T-helper 1 cell (primary cell): Measurements from ENCODE around the gene VPS52.

Source experiments
- DNase-seq, 5 donors: peaks; one replicate each; pipeline ENCODE4 v3.0.0-alpha.2; 2012 to 2020
- total RNA-seq, 4 donors: gene quantifications; one replicate each; lab custom pipeline; 2026; lab: John Stamatoyannopoulos, UW

Gene VPS52
- total RNA-seq: 40.0 to 78.2 (median 73.3) reads per million in 4 donors

- DNase-seq: peak; percentile 83 to 98 (median 90)
These were observed at the start of gene VPS52, which contains the start of gene RPS18 for GRCh38 chr6:33271468-33272274. VPS52 (minus strand) TSS chr6:33271876; CDS start chr6:33271675, 201 bp downstream. RPS18 (plus strand) TSS chr6:33272075; CDS start chr6:33272120, 45 bp downstream.

DNA sequence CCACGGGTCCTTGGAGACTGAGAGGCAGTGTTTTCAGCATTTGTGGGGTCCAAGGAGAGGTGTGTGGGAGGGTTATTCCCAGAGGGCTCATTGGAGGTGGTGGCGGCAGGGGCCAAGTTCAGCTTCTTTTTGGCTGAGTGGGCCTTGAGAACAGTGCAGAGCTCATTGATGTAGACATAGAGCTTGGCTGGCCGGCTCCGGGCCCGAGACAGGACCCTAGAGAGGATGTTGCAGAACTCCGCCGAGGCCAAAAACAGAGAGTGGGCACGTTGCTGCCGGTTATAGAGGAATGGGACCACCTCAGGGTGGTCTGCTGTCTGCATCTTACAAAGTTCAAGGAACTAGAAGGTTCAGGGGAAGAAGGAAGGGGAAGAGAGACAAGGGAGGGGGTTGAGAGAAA is 49.6 kb upstream of the VPS52 start:
- no peak for DNase-seq

GRCh38 chr6:33320315-33321181 is 48.9 kb upstream of the VPS52 start:
- no peak for DNase-seq

DNA sequence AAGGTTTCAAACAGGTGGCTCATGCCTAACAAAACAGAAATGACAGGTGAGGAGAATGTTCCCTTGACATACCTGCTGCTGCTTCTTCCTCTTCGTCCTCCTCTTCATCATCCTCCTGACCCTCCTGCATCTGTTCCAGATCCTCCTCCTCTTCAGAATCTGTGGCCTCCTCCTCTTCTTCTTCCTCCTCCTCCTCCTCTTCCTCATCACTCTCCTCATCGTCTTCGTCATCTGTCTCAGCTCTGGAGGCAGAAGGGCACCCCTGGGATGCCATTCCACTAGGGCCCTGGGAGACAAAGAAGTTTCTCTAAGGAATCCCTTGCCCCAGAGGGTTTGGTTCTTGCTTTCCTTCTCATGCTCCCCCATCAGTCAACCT is 48.3 kb upstream of the VPS52 start:
- DNase-seq: no peak

DNA sequence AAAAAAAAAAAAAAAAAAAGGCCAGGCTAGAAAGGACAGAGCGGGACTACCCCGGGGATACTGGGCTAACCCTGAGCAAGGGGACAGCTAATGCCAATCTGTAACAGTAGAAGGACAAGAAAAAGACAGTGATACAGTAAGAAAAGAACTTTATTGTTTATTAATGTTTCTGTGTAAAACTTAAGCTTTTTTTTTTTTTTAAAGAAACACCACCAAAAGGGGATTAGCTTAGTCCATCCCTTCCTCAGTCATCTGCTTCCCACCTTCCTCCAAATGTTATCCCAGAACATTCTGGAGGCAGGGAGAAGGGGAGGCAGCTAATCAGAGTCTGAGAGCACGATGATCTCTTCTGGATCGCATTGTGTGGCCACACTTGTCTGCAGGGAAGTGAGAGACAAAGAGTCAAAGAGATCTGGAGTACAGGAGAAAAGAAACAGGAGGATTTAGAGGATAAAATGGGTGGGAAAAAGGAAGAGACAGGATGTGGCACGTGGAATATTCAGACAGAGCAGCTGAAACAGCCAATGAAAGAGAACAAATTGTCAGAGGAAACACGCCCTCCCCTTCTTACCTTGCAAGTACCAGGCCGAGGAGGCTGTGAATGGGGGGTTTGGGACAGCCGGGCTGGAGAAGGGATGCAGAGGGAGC is 46.9 kb upstream of the VPS52 start:
- no peak for DNase-seq

DNA sequence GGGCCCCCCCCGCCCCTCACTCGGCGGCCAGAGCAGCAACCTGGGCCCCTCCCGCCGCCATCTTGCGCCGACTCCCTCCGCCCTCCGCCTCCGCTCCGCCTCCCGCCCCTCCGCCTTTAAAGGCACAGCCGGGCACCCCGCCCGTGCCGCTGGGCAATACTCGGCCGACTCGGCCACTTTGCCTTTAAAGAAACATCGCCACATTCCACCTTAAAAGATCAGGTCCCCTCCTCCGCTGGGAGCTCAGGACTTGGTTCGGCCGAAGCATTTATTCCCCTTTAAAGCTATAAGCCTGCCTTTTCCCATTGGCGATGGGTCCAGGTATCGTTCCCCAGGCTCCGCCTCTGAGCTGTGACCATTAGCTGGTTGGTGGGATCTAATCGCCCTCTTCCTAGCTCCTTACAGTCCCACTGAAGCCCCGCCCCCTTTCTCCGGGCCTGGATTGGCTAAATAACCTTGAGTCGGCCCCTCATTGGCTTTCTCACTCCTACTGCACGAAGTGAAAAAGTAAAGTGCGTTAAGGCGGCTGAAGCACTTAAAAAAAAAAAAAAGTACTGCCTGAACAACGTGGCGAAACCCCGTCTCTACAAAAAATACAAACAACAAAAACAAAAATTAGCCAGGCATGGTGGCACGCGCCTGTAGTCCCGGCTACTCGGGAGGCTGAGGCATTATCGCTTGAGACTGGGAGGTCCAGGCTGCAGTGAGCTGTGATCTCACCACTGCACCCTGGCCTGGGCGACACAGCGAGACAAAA is 46.2 kb upstream of the VPS52 start, which contains the start of gene ZBTB22:
ZBTB22 (minus strand) TSS at position 76 of the 757 bp plus-strand sequence. CDS start 828 bp downstream, outside the sequence.
- DNase-seq: peak; percentile 90 to 98 (median 94)

GRCh38 chr6:33317419-33317668 is 45.7 kb upstream of the VPS52 start:
- no peak for DNase-seq

- no peak for DNase-seq
These were observed 45.1 kb upstream of the VPS52 start for GRCh38 chr6:33316603-33317418.

DNA sequence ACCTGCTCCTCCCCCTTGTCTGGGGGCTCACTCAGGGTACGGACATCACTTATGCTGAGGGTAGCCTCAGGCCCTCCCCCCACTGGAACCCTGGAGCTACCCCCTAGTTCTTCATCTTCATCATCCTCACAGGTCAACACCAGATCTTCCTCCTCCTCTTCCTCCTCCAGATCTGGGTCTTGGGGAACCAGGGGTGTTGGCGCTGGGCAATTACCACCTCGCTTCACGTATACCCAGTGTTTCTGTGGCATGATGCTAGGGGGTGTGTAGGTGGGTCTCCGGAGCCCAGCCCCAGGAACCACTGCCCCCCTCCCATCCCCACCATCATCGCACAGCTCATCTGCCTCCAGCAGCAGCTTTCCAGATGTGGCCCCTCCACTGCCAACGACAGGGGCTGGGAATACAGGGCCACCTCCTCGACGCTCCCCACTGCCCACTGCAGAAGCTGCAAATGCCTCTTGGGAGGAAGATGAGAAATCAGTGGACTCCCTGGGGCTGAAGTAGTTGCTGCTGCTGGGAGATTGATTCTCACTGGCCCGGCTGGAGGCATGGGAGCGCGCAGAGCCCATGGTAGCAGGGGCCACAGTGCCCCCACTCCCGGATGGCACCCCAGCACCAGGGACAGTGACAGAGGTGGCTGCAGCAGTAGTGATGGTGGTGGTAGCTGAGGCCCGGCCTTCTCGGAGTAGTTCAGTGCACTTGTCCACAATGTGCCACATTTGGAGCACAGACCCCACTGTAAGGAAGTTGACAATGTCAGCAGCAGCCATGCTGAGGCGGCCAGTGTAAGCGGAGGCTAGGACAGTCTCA is 44.3 kb upstream of the VPS52 start:
- no peak for DNase-seq

DNA sequence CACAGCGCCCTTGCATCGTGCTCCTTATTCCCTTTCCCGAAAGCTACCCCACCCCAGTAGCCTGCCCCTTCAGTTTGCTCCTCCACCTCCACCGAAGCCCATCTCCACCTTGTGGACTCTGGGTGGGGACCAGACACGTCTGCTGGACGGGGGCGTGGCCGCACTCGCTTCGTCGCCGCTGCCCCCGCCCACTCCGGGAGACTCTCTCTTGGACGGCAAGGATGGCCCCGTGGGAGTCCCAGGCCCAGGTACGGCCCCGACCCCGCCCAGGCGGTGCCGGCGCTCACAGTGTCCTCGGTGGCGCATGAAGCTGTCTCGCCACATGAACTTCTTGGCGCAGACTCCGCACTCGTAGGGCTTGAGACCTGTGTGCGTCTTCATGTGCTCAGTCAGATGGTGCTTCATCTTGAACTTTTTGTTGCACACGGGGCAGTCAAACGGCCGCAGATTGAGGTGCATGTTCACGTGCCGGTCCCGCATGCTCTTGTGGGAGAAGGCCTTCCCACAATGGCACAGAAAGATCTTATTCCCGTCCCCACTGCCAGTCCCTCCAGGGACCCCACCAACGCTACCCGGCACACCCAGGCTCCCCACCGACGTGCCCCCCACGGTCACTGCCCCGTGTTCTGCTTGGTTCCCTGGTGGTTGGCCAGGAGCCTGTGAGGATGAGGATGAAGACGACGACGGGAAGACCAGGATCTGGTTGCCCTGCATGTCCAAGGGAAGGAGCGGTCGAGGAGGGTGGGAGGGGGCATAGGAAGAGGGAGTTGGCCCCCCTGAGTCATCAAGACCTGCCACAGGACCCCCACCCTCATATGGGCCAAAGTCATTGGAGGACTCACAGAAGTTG is 43.5 kb upstream of the VPS52 start:
- DNase-seq: no peak

- peak; percentile 65 to 77 (median 73) for DNase-seq
These were observed 42.9 kb upstream of the VPS52 start for GRCh38 chr6:33314515-33314942.

- peak; percentile 77 to 86 (median 83) for DNase-seq
These were observed 42.2 kb upstream of the VPS52 start, which contains the start of gene TAPBP for GRCh38 chr6:33313709-33314514. TAPBP (minus strand) TSS chr6:33314078; CDS start chr6:33314041, 37 bp downstream.

GRCh38 chr6:33313105-33313708 is 41.5 kb upstream of the VPS52 start:
- DNase-seq: peak in 1 of 5 donors; percentile 21

DNA sequence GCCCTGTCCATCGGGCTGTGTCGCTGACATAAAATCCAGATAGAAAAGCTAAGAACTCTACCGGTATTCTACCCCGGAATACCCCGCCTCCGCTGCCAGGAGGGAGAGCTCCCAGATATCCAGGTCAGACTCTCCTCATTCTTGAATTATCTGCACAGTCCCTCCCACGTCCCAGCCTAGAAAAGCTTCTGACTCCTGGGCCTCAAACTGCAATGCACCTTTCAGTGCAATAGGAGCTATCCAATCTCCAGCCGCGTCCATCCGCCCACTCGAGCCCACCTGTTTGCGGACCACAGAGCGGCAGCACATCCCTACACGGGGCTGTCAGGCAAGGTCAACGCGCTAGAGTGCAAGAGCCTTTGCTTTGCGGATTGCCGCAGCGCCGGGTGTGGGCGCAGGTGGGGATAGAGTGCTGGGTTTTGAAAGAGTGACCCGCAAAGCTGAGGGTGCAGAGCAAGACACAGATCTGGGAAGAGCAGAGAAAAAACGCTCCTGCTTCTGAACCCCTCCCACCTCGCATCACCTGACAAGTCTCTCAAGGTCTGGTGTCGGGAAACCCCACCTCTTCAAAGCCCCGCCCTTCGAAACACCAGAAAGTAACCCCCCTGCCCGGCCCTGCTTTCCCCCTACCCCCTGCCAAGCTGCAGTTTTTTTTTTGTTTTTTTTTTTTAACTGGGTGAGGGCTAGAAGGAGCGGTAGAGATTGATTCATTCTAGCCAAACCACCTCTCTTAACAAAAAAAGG is 40.9 kb upstream of the VPS52 start:
- peak; percentile 79 to 87 (median 84) for DNase-seq

- DNase-seq: no peak
These were observed 34.7 kb upstream of the VPS52 start for GRCh38 chr6:33306356-33306755.

- DNase-seq: no peak
These were observed 33.4 kb upstream of the VPS52 start for GRCh38 chr6:33305052-33305451.

DNA sequence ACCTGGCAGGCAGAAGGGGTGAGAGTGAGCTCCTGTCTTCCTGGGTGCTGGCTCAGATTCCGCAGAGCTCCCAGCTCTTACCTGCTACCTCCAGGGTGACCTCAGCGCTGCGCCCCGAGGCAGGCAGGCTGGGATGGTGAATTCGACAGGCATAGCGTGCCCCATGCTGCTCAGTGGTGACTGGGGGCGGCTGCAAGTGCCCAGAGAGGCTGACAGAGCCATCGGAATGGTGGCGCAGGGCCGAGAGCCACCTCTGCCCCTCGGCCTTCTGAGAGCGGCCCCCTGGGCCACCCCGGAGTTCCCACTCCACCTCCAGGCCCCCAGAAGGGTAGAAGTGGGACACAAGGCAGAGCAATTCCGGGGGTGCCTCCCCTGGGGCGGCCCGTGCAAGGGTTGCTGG is 32.5 kb upstream of the VPS52 start:
- DNase-seq: no peak
